ENCODE data around the gene WBP1L.

Gene WBP1L

GRCh38 chr10:102781921-102782557 lies 38.3 kb downstream of the WBP1L start:
- no peak for DNase-seq

- no peak for DNase-seq
Observed at GRCh38 chr10:102782673-102783551, 39.2 kb downstream of the WBP1L start.

- DNase-seq, result no peak
Observed at GRCh38 chr10:102783568-102783967, 39.8 kb downstream of the WBP1L start.

GRCh38 chr10:102785818-102786217 lies 42.1 kb downstream of the WBP1L start:
- no peak for DNase-seq

GRCh38 chr10:102791754-102792395 lies 48.1 kb downstream of the WBP1L start:
- no peak for DNase-seq

- DNase-seq, result no peak
Observed at GRCh38 chr10:102795453-102796406, 52.0 kb downstream of the WBP1L start.

- no peak for DNase-seq
Observed at GRCh38 chr10:102796407-102797176, 52.8 kb downstream of the WBP1L start.

- DNase-seq, result no peak
Observed at GRCh38 chr10:102799691-102800471, 56.1 kb downstream of the WBP1L start.

- no peak for DNase-seq
Observed at GRCh38 chr10:102800611-102801335, 57.0 kb downstream of the WBP1L start.

GRCh38 chr10:102801496-102801895 lies 57.7 kb downstream of the WBP1L start:
- DNase-seq, result no peak

- DNase-seq, result no peak
Observed at GRCh38 chr10:102801978-102802377, 58.2 kb downstream of the WBP1L start.

- DNase-seq, result no peak
Observed at GRCh38 chr10:102802920-102803534, 59.3 kb downstream of the WBP1L start.

- DNase-seq, result peak in 1 of 2 experiments; percentile 2
Observed at GRCh38 chr10:102804382-102805055, 60.8 kb downstream of the WBP1L start.

GRCh38 chr10:102808380-102808779 lies 64.6 kb downstream of the WBP1L start:
- no peak for DNase-seq

- DNase-seq, result no peak
Observed at GRCh38 chr10:102811346-102811745, 67.6 kb downstream of the WBP1L start.

GRCh38 chr10:102812231-102812876 lies 68.6 kb downstream of the WBP1L start:
- DNase-seq, result no peak

GRCh38 chr10:102813017-102813541 lies 69.3 kb downstream of the WBP1L start:
- DNase-seq, result no peak

- no peak for DNase-seq
Observed at GRCh38 chr10:102813734-102814452, 70.1 kb downstream of the WBP1L start.
